PC-3 (cell line): ENCODE measurements around the gene SH3RF1. TPM values are rescaled to one million over a fixed set of nuclear protein-coding genes. Genes with fewer than 3 reads are reported as not detected.
A peak's percentile ranks its signal among the peaks of the same experiment; 100 is the strongest.

Source experiments
- ATAC-seq: fragments of 200-7000 bp; cut with Tn5 transposase; 2 replicates; pipeline ENCODE4 v1.9.1; 2020; ENCODE audit warnings: mild to moderate bottlenecking, moderate library complexity
- BruUV-seq: library from RNA; stranded (reverse); fragments of 400-500 nt; replicated peaks from 2 replicates; lab custom pipeline; 2021; lab: Mats Ljungman, UMichigan
- CTCF ChIA-PET: fragments of 300-600 bp; sonication (Branson Sonifier 250); formaldehyde crosslinking; loops from one replicate; lab custom pipeline; 2022; ENCODE audit warnings: antibody characterized with exemption; lab: Charles Lee
- POLR2A ChIA-PET: fragments of 300-600 bp; sonication (Branson Sonifier 250); formaldehyde crosslinking; loops from one replicate; lab custom pipeline; 2022; ENCODE audit warnings: antibody characterized with exemption; ENCODE audit not compliant: unreplicated experiment; lab: Charles Lee
- DNase-seq: peaks from one replicate; pipeline ENCODE4 v3.0.0-alpha.2; 2015
- H2AFZ ChIP-seq: fragments of 300-600 bp; sonication (generic); 2 replicates; pipeline ENCODE4 v1.6.0; 2016; ENCODE audit warnings: antibody characterized with exemption, low read length
- H3F3A ChIP-seq: fragments of 300-600 bp; sonication (generic); one replicate; pipeline ENCODE4 v1.6.0; 2017; ENCODE audit warnings: antibody characterized with exemption, low read length, control low read depth, mild to moderate bottlenecking; ENCODE audit not compliant: unreplicated experiment
- H3K27ac ChIP-seq: fragments of 300-600 bp; sonication (generic); 2 replicates; pipeline ENCODE4 v1.5.1; 2016; ENCODE audit warnings: mild to moderate bottlenecking, low read length
- H3K27me3 ChIP-seq: fragments of 300-600 bp; sonication (generic); 2 replicates; pipeline ENCODE4 v1.6.1; 2016; ENCODE audit warnings: low read length, mixed read lengths
- H3K36me3 ChIP-seq: fragments of 300-600 bp; sonication (generic); 2 replicates; pipeline ENCODE4 v1.6.1; 2016; ENCODE audit warnings: low read depth, mixed run types, low read length, mixed read lengths
- H3K4me1 ChIP-seq: fragments of 300-600 bp; sonication (generic); 2 replicates; pipeline ENCODE4 v1.5.1; 2016; ENCODE audit warnings: low read length; ENCODE audit not compliant: insufficient read depth
- H3K4me2 ChIP-seq: fragments of 300-600 bp; sonication (generic); 2 replicates; pipeline ENCODE4 v1.6.0; 2016; ENCODE audit warnings: low read length
- H3K4me3 ChIP-seq: fragments of 300-600 bp; sonication (generic); 2 replicates; pipeline ENCODE4 v1.5.1; 2016; ENCODE audit warnings: mild to moderate bottlenecking, low read length, mixed read lengths
- H3K79me2 ChIP-seq: fragments of 300-600 bp; sonication (generic); 2 replicates; pipeline ENCODE4 v1.6.1; 2017; ENCODE audit warnings: low read length, mixed read lengths
- H3K9ac ChIP-seq: fragments of 300-600 bp; sonication (generic); 2 replicates; pipeline ENCODE4 v1.6.0; 2016; ENCODE audit warnings: mild to moderate bottlenecking, low read length
- H3K9me2 ChIP-seq: fragments of 300-600 bp; sonication (generic); replicated peaks from 2 replicates; pipeline ENCODE4 v1.6.1; 2016; ENCODE audit warnings: mixed run types, low read length, mixed read lengths
- H3K9me3 ChIP-seq: fragments of 300-600 bp; sonication (generic); 2 replicates; pipeline ENCODE4 v1.6.1; 2016; ENCODE audit warnings: low read length, mixed read lengths
- H4K20me1 ChIP-seq: fragments of 300-600 bp; sonication (generic); 2 replicates; pipeline ENCODE4 v1.6.1; 2016; ENCODE audit warnings: low read length, mixed read lengths
- CTCF ChIP-seq: fragments of 300-600 bp; sonication (generic); conservative IDR thresholded peaks from 2 replicates; pipeline ENCODE4 v1.5.1; 2017; ENCODE audit warnings: antibody characterized with exemption, low read depth, mild to moderate bottlenecking, low read length
- EZH2 ChIP-seq: fragments of 300-600 bp; sonication (generic); IDR thresholded peaks from one replicate; pipeline ENCODE4 v1.6.1; 2017; ENCODE audit warnings: antibody characterized with exemption, mild to moderate bottlenecking, low read length; ENCODE audit not compliant: unreplicated experiment
- EZH2phosphoT487 ChIP-seq: fragments of 300-600 bp; sonication (generic); IDR thresholded peaks from 2 replicates; pipeline ENCODE4 v1.6.1; 2018; ENCODE audit warnings: mild to moderate bottlenecking, antibody characterized with exemption, low read length, borderline replicate concordance
- intact Hi-C: fragments of 100-400 bp; cut with micrococcal nuclease; formaldehyde crosslinking; loops from 2 replicates; pipeline ENCODE4 v1.9.0; 2023
- total RNA-seq: library from RNA; depleted of rRNA; stranded (reverse); fragments of >200 nt; gene quantifications from 2 replicates; pipeline ENCODE4 v1.2.3, GENCODE V29; 2014

The SH3RF1 gene
- total RNA-seq, 1 experiment from 2014 or later, result 21.0 TPM

- intact Hi-C loops, result no loop called here
- Histone ChIP-seq H3K27ac (no peak overlapping the region), H3K27me3 (no peaks in the 10 kb centered on the region), H3K9me3 (no peaks in the 10 kb centered on the region), H3K4me2 (no peak overlapping the region), H2AFZ (no peak overlapping the region), H3K36me3 (no peaks in the 10 kb centered on the region), H3K9ac (no peak overlapping the region), H3F3A (no peaks in the 10 kb centered on the region), H3K4me3 (no peak overlapping the region), H4K20me1 (no peaks in the 10 kb centered on the region), H3K79me2 (no peaks in the 10 kb centered on the region), H3K4me1 (peaks cover 43% of the 10 kb centered on the region), H3K9me2 (no peaks in the 10 kb centered on the region)
- no peak for ATAC-seq
- TF ChIP-seq EZH2, result no peak
- TF ChIP-seq EZH2phosphoT487, result no peak
- peak; percentile 50 for TF ChIP-seq CTCF
- no TSS peak for BruUV-seq
- CTCF ChIA-PET, result no interaction called here
- DNase-seq, result peak; percentile 53
- POLR2A ChIA-PET, result no interaction called here
Measured at GRCh38 chr4:169311643-169312365, 41.0 kb upstream of the SH3RF1 start.

GRCh38 chr4:169309326-169309967, 38.7 kb upstream of the SH3RF1 start:
- Histone ChIP-seq H3K27me3 (no peaks in the 10 kb centered on the region), H3K4me3 (no peak overlapping the region), H3K9me2 (no peaks in the 10 kb centered on the region), H3K79me2 (no peaks in the 10 kb centered on the region), H3F3A (no peaks in the 10 kb centered on the region), H3K9ac (no peak overlapping the region), H3K9me3 (no peaks in the 10 kb centered on the region), H3K27ac (no peak overlapping the region), H3K36me3 (no peaks in the 10 kb centered on the region), H3K4me1 (peaks cover 28% of the 10 kb centered on the region), H2AFZ (no peak overlapping the region), H4K20me1 (no peaks in the 10 kb centered on the region), H3K4me2 (no peak overlapping the region)
- TF ChIP-seq CTCF (no peak), EZH2phosphoT487 (no peak), EZH2 (no peak)
- ATAC-seq, result no peak
- DNase-seq, result no peak
- intact Hi-C loops, result no loop called here
- no TSS peak for BruUV-seq
- ChIA-PET CTCF (no interaction called here), POLR2A (no interaction called here)

GRCh38 chr4:169307576-169307975, 36.8 kb upstream of the SH3RF1 start:
- intact Hi-C loops, result no loop called here
- peak; percentile 84 for ATAC-seq
- CTCF ChIA-PET, result no interaction called here

More at GRCh38 chr4:169307576-169307975, 36.8 kb upstream of the SH3RF1 start:
- no TSS peak for BruUV-seq
- H3K9me3 ChIP-seq, result no peaks in the 10 kb centered on the region
- H3K9ac ChIP-seq, result no peak overlapping the region
- H3K9me2 ChIP-seq, result no peaks in the 10 kb centered on the region
- H3K4me3 ChIP-seq, result no peak overlapping the region
- H3K79me2 ChIP-seq, result no peaks in the 10 kb centered on the region
- H3K27me3 ChIP-seq, result no peaks in the 10 kb centered on the region
- no peaks in the 10 kb centered on the region for H3K36me3 ChIP-seq
- peak; percentile 63 for DNase-seq
- no peak overlapping the region for H2AFZ ChIP-seq
- H3F3A ChIP-seq, result no peaks in the 10 kb centered on the region
- no peaks in the 10 kb centered on the region for H4K20me1 ChIP-seq
- POLR2A ChIA-PET, result no interaction called here
- H3K27ac ChIP-seq, result 0 out of 2 replicates have a peak overlapping the region, but pooled peaks have one; percentile 25
- TF ChIP-seq EZH2phosphoT487, result no peak
- no peak for TF ChIP-seq EZH2
- TF ChIP-seq CTCF, result no peak
- peaks cover 10% of the 10 kb centered on the region for H3K4me1 ChIP-seq
- no peak overlapping the region for H3K4me2 ChIP-seq
